ENCODE data around the gene DNAJC9.

The DNAJC9 gene

GRCh38 chr10:73238990-73239566 lies 8.0 kb downstream of the DNAJC9 start:
- DNase-seq: no peak

GRCh38 chr10:73234695-73235094 lies 12.4 kb downstream of the DNAJC9 start:
- DNase-seq: no peak

GRCh38 chr10:73233883-73234282 lies 13.2 kb downstream of the DNAJC9 start:
- no peak for DNase-seq

- no peak for DNase-seq
Observed at GRCh38 chr10:73232887-73233286, 14.2 kb downstream of the DNAJC9 start.

- DNase-seq: no peak
Observed at GRCh38 chr10:73229567-73229966, 17.5 kb downstream of the DNAJC9 start.

GRCh38 chr10:73228247-73228646 lies 18.8 kb downstream of the DNAJC9 start:
- no peak for DNase-seq

GRCh38 chr10:73226663-73227062 lies 20.4 kb downstream of the DNAJC9 start:
- DNase-seq: no peak

GRCh38 chr10:73225518-73225917 lies 21.5 kb downstream of the DNAJC9 start:
- no peak for DNase-seq

- DNase-seq: no peak
Observed at GRCh38 chr10:73220989-73221388, 26.1 kb downstream of the DNAJC9 start.

- DNase-seq: no peak
Observed at GRCh38 chr10:73219384-73219783, 27.7 kb downstream of the DNAJC9 start.

GRCh38 chr10:73218431-73219191 lies 28.4 kb downstream of the DNAJC9 start:
- no peak for DNase-seq

GRCh38 chr10:73217628-73218027 lies 29.4 kb downstream of the DNAJC9 start:
- no peak for DNase-seq

GRCh38 chr10:73215749-73216148 lies 31.3 kb downstream of the DNAJC9 start:
- DNase-seq: no peak

- DNase-seq: no peak
Observed at GRCh38 chr10:73211106-73211811, 35.8 kb downstream of the DNAJC9 start.

- no peak for DNase-seq
Observed at GRCh38 chr10:73210395-73211105, 36.5 kb downstream of the DNAJC9 start.

GRCh38 chr10:73209705-73210104 lies 37.4 kb downstream of the DNAJC9 start:
- no peak for DNase-seq

GRCh38 chr10:73207883-73208282 lies 39.2 kb downstream of the DNAJC9 start:
- DNase-seq: no peak

- DNase-seq: no peak
Observed at GRCh38 chr10:73206385-73206784, 40.7 kb downstream of the DNAJC9 start.

- DNase-seq: no peak
Observed at GRCh38 chr10:73205890-73206289, 41.2 kb downstream of the DNAJC9 start.

GRCh38 chr10:73205081-73205480 lies 42.0 kb downstream of the DNAJC9 start:
- DNase-seq: no peak

All from activated CD4-positive, alpha-beta T cell treated with anti-CD3 and anti-CD28 coated beads, Interleukin-2, Interleukin-6, amounts not matched to agents 100 ng/mL and 50 ng/mL, durations not matched to agents 16 hours and 8 hours (primary cell).